K562 (cell line): Measurements from ENCODE around the gene ZNF224. TPM values are rescaled to one million over a fixed set of nuclear protein-coding genes. Genes with fewer than 3 reads are reported as not detected.

Experiments
- CREB3L1 ChIP-seq: fragments of 450-650 bp; IDR thresholded peaks from 2 replicates; pipeline ENCODE4 v1.6.1; 2014; ENCODE audit warnings: low read depth, mild to moderate bottlenecking, moderate library complexity, borderline replicate concordance
- ELF4 ChIP-seq: fragments of 450-650 bp; formaldehyde crosslinking; IDR thresholded peaks from 2 replicates; pipeline ENCODE4 v1.4.0; 2022; ENCODE audit warnings: missing genetic modification characterization
- HCFC1 ChIP-seq: IDR thresholded peaks from 2 replicates; pipeline ENCODE4 v1.6.1; 2012; ENCODE audit warnings: low read depth, low read length, improper control_type of control experiment
- JUND ChIP-seq, 2 experiments: IDR thresholded peaks; 2 replicates in 1 of 2; 3 replicates in 1 of 2; pipeline ENCODE4 v1.6.1; 2011; ENCODE audit warnings: borderline replicate concordance in 2 of 2, low read depth in 2 of 2, low read length in 2 of 2, improper control_type of control experiment in 1 of 2, missing biosample characterization in 1 of 2, missing genetic modification characterization in 1 of 2, missing genetic modification reagents in 1 of 2
- L3MBTL2 ChIP-seq: fragments of 450-650 bp; IDR thresholded peaks from 2 replicates; pipeline ENCODE4 v1.6.1; 2016; ENCODE audit warnings: mild to moderate bottlenecking, moderate library complexity
- NELFE ChIP-seq: IDR thresholded peaks from 2 replicates; pipeline ENCODE4 v1.6.1; 2011; ENCODE audit warnings: mild to moderate bottlenecking; ENCODE audit not compliant: insufficient read depth, insufficient read length
- NFIX ChIP-seq: fragments of 250-450 bp; sonication (Bioruptor Pico); IDR thresholded peaks from 2 replicates; pipeline ENCODE4 v1.4.0; 2020; ENCODE audit warnings: low read depth, mild to moderate bottlenecking, moderate library complexity
- SMC3 ChIP-seq: conservative IDR thresholded peaks from 2 replicates; pipeline ENCODE4 v1.6.1; 2011; ENCODE audit warnings: low read depth, low read length, improper control_type of control experiment; ENCODE audit not compliant: insufficient read depth
- SRSF3 ChIP-seq: fragments of 200-400 bp; formaldehyde crosslinking; IDR thresholded peaks from 2 replicates; pipeline ENCODE4 v1.6.1; 2016; ENCODE audit warnings: mild to moderate bottlenecking, low read length, moderate library complexity; ENCODE audit not compliant: insufficient read depth
- TAF9B ChIP-seq: fragments of 450-650 bp; IDR thresholded peaks from 2 replicates; pipeline ENCODE4 v1.6.1; 2018; ENCODE audit warnings: mild to moderate bottlenecking; ENCODE audit not compliant: partially characterized antibody
- ZC3H11A ChIP-seq: IDR thresholded peaks from 2 replicates; pipeline ENCODE4 v1.6.1; 2012; ENCODE audit warnings: low read depth, low read length, improper control_type of control experiment
- ZNF263 ChIP-seq: sonication (generic); formaldehyde crosslinking; IDR thresholded peaks from 2 replicates; pipeline ENCODE4 v1.8.0; 2022; ENCODE audit warnings: mild to moderate bottlenecking, missing genetic modification reagents, borderline replicate concordance
- ZNF347 ChIP-seq: fragments of 450-650 bp; formaldehyde crosslinking; IDR thresholded peaks from 2 replicates; pipeline ENCODE4 v1.4.0; 2020; ENCODE audit warnings: low read depth, mild to moderate bottlenecking, moderate library complexity
- ZNF407 ChIP-seq: fragments of 450-650 bp; IDR thresholded peaks from 2 replicates; pipeline ENCODE4 v1.6.1; 2016; ENCODE audit warnings: low read depth
- polyA plus RNA-seq, 8 experiments: library from polyadenylated mRNA; depleted of rRNA in 4 of 8; stranded (reverse) in 5 of 8; unstranded in 3 of 8; fragments of >200 nt; fragmentation: Nextera tagmentation in 2 of 8; fragmentation: Illumina TruSeq in 1 of 8; extraction: Ambion mirVana in 2 of 8; extraction: Trizol in 1 of 8; gene quantifications; 2 replicates each; pipeline versions ENCODE4 v1.2.1 to v1.2.3, GENCODE V29; 2011 to 2014; ENCODE audit warnings: inconsistent platforms in 1 of 8, missing spikeins in 1 of 8
- total RNA-seq, 7 experiments: library from RNA; depleted of rRNA in 6 of 7; stranded (reverse); fragments of >200 nt in 6 of 7; fragmentation: Illumina TruSeq in 2 of 7; extraction: Trizol in 2 of 7; gene quantifications; 2 replicates each; pipeline versions ENCODE4 v1.2.1 to v1.2.3, GENCODE V29; 2011 to 2021; ENCODE audit warnings: low replicate concordance in 1 of 7
- TF ChIP-seq, protein P1 (sequence below): fragments of 450-650 bp; IDR thresholded peaks from 2 replicates; pipeline ENCODE4 v1.7.1; 2018; ENCODE audit warnings: mild to moderate bottlenecking, low read depth; ENCODE audit not compliant: partially characterized antibody

ZNF224 gene
- total and polyA plus RNA-seq, 9 of the 15 experiments (the other 6 are each of a cell fraction or from before 2014, with no cell fraction given) = 4.4 to 15.6 (median 10.0) TPM

DNA sequence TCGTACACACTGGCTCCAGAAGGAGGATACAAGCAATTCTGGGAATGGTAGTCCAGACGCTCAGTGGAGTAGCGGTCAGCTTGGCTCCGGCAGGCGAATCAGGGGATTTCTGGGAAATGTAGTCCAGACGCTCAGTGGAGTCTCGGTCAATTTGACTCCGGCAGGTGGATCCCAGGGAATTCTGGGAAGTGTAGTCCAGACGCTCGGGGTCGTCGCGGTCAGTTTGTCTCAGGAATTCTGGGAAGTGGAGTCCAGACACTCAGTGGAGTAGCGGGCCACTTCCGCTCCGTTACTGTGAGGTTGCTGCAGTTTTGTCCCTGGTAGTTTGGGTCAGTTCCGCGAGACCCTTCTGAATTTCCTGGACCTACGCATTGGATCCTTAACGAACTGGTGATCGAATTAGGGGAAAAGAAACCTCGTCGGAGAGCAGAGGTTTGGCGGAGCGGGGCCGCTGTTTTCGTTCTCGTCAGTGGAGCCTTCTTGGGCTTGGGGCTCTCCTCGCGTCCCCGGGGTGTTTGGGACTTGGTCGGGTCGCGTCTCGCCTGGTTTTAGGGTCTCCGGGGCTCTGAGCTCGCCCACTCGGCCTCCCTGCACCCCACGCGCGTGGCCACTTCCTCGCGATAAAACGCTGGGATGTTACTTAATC is 19.1 kb downstream of the ZNF224 start, which contains the start of gene ZNF225 (continued):
- TF ChIP-seq, protein P1, sequence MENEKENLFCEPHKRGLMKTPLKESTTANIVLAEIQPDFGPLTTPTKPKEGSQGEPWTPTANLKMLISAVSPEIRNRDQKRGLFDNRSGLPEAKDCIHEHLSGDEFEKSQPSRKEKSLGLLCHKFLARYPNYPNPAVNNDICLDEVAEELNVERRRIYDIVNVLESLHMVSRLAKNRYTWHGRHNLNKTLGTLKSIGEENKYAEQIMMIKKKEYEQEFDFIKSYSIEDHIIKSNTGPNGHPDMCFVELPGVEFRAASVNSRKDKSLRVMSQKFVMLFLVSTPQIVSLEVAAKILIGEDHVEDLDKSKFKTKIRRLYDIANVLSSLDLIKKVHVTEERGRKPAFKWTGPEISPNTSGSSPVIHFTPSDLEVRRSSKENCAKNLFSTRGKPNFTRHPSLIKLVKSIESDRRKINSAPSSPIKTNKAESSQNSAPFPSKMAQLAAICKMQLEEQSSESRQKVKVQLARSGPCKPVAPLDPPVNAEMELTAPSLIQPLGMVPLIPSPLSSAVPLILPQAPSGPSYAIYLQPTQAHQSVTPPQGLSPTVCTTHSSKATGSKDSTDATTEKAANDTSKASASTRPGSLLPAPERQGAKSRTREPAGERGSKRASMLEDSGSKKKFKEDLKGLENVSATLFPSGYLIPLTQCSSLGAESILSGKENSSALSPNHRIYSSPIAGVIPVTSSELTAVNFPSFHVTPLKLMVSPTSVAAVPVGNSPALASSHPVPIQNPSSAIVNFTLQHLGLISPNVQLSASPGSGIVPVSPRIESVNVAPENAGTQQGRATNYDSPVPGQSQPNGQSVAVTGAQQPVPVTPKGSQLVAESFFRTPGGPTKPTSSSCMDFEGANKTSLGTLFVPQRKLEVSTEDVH = peak; percentile 7
- TF ChIP-seq HCFC1 (peak; percentile 99), ZC3H11A (no peak), JUND (IDR thresholded peaks at IDR 0.05; ENCODE audit: borderline replicate concordance, low read depth, low read length) (peak; percentile 60), JUND (tag; IDR thresholded peaks at IDR 0.05; ENCODE audit: borderline replicate concordance, low read depth, low read length) (no peak; the same call in 2 of the 3 replicates), TAF9B (peak; percentile 14), ZNF407 (no peak), L3MBTL2 (peak; percentile 54), SRSF3 (no peak), ELF4 (CRISPR knock-in tag) (no peak), ZNF263 (CRISPR knock-in tag) (no peak), ZNF347 (no peak), NELFE (no peak), SMC3 (0 out of 2 replicates have a peak, but pooled peaks have one; percentile 1), NFIX (no peak), CREB3L1 (peak; percentile 93)
